ENCODE results near the gene TTC28.

The TTC28 gene

DNA sequence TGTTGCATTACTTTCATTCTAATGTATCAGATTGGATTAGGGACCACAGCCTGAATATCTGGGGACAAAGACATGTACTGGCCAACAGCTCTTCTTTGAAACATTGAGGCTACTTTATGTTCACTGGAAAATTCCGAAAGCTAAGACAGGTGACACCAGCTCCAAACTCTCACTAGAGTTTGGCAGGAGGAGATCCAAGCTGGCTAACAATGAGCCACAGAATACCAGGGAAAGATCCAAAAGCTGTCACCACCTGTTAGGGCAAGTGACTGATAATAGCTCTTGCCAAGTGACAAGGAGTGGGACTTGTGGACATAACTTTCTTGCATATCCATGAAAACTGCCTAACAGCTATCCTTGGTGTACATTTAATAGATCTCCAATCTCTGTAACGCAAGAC lies 333.3 kb downstream of the TTC28 start:
- DNase-seq, result no peak

GRCh38 chr22:28344918-28345703 lies 334.5 kb downstream of the TTC28 start:
- no peak for DNase-seq

GRCh38 chr22:28341001-28341400 lies 338.6 kb downstream of the TTC28 start:
- DNase-seq, result peak in 1 of 2 donors; percentile 26

- DNase-seq, result no peak
These were observed 346.6 kb downstream of the TTC28 start for GRCh38 chr22:28333088-28333487.

DNA sequence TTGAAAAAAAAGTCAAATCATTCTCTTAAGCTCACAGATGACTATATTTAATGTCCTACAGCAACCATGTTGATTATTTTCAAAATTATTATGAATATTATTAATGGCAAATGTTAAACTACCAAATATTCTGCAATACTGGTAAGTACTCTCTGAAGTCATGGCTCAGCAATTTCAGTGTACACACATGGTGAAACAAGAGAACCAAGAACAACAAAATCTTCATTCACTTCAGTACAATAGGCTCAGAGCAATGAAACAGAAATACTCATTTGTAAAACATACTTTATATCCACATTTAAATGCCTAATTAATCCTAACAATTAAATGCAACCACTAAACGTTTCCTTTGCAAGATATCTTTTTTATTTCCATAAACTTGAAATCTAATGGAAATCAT lies 347.2 kb downstream of the TTC28 start:
- no peak for DNase-seq

GRCh38 chr22:28331695-28332094 lies 347.9 kb downstream of the TTC28 start:
- no peak for DNase-seq

DNA sequence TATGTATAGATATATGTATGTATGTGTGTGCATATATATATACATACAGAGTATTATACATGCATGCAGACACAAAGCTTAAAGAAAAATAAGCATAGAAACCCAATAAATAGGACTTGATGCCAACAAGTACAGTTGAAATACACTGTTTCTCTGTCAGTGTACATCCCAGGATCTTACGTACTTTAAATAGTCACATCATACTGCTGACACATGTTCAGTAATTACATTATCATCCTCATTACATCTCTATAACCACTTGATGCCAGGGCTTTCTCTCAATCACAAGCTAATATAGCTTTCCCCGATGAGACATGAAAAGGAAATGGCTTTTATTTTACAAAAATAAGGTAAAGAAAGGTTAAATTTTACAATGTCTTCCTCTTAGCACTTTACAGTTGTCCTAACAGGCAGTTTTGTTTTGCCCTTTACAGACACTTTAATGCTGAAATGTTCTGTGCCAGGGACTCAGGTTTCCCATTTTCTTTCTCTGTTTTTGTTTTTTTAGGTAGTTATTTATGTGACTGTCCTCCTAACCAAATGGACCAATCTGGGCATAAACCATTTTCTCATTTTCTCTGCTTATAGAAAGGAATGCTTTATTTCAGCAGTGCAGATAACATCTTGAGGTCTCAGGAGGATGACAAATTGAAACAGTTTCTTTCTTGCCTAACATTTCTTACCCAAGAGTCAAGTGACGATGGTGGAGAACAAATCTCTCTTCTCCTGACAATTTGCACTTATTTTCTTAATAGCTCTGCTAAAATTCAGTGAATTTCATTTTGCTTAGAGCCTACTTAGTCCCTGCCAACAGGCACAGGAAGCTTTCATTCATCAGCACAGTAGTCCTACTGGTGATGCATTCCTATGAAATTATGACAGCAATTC lies 350.2 kb downstream of the TTC28 start:
- no peak for DNase-seq

DNA sequence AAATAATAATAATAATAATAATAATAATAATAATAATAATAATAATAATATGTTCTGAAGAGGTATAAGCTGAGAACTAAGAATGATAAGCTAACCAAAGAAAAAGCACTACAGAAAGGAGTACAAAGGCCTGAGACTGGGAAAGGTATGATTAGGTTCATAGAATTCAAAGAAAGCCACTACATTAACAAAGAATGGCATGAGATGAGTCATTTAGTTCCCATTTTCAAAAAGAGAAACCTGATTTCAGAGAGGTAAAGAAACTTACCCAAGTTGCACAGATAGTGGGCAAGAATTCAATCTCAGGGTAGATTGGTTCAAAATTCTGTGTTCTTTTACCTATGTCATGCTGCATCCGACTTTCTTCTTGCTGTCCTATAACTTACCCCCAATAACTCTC lies 350.9 kb downstream of the TTC28 start:
- DNase-seq, result no peak

DNA sequence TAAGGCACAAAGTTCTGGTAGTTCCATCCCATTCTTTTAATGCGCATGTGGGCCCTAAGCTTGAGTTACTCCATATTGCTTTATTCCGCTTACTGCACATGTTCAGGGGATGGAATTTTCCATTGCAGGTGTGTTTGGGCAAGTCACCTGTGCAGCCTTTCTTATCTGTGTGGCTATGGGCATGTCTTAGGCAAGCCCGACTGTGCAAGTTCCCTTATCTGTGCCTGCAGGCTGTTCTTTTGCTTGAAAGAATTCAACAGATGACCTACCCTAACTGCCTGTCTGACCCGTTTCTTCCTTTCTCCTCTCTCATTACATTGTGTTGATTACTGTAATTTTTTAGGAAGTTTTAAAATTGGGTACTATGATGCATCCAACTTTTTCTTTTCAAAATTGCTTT lies 363.6 kb downstream of the TTC28 start:
- no peak for DNase-seq

DNA sequence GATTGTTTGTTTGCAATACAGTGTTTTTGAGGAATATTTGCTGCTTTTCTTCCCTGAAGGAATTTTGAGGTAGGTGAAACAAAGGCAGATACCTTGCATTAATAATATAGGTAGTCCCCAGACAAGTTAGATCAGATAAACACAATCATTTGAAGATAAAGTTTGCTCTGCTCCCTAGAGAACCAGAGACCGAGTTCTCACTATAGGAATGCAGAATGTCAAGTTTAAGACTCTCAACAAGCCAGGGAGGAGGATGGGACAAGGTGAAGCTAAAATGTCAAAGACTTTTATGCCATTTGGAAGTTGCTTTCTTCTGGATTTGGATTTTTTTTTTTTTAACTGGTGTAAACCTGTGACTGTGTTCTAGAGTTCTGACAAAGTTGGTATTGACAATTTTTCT lies 364.7 kb downstream of the TTC28 start:
- no peak for DNase-seq

- DNase-seq, result no peak
These were observed 369.3 kb downstream of the TTC28 start for GRCh38 chr22:28310299-28310698.

GRCh38 chr22:28299753-28300152 lies 379.9 kb downstream of the TTC28 start:
- no peak for DNase-seq

DNA sequence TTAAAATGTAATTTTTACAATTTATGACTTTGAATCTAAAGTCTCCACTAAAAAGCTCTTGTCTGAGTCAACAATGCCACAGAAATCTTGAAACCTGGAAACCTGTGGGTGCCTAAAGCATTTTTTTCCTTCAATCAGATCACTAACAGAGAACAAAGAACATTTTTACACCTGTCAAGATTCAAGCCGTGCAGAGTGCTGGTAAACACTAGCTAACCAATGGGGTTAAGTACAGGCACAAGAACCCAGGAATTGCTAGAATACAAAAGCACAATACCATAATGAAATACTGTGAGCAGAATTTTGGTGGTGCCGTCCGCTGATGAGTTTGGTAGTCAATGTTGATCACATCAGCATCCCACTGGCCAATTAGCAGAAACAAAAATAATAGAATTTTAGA lies 380.3 kb downstream of the TTC28 start:
- no peak for DNase-seq

GRCh38 chr22:28297504-28297903 lies 382.1 kb downstream of the TTC28 start:
- DNase-seq, result no peak

GRCh38 chr22:28296452-28296851 lies 383.2 kb downstream of the TTC28 start:
- no peak for DNase-seq

- DNase-seq, result no peak
These were observed 396.5 kb downstream of the TTC28 start for GRCh38 chr22:28283068-28283654.

DNA sequence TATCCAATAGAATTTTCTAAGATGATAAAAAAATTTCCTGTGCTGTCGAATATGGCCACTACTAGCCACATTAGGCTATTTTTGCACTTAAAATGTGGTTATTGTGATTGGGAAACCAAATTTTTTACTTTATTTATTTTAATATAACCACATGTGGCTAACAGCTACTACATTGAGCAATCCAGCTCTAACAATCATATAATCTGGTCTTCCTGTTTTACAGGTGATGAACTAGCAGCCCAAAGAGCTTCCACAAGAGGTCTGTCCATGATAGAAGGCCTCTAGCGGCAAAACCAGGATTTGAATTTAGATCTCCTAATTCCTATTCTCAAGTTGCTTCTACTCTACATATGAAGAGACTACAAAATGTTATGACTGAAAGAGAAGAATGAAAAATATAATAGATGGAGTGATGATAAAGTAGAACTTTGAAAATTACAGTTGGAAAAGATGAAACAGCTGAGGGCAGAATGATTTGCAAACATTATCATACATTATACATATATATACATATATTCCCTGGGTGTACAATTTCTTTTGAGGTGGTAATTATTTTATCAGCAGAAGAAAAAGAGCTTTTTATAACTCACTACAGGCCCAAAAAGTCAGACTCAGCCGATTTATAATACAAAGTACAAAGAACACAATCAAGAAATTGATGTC lies 397.1 kb downstream of the TTC28 start:
- DNase-seq, result peak in 1 of 2 donors; percentile 4

DNA sequence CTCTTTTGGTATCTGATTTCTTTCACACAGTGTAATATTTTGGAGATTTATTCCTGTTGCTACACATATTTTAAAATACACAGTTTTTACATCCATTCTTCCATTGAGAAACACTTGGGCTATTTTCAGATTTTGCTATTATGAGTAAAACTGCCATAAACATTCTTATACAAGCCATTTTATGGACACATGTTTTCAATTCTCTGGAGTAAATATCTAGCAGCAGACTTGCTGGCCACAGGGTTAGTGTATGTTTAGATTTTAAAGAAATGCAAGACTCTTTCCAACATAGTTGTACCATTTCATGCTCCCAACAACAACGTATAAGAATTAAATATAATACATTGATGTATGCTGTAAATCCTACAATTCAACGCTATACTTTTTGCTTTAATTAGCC lies 399.8 kb downstream of the TTC28 start:
- no peak for DNase-seq

DNA sequence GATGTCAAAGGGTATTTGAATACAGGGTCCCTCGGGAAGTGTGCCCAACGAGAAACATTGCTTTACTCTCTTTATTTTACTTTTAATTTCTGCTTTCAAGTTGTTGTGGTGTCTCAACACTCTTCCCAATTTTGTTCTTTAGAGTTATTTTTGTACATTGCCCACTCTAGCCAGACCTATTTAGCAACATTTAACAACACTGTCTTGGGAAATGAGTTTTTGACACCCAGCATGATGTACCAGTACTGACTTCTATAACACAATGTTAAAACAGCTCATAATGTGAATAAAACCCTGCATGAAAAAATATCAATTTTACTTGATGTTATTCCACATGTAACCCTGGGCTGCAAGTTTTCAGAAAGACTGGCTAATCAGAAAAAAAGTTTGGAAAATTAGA lies 410.4 kb downstream of the TTC28 start:
- DNase-seq, result peak; percentile 36 to 52

DNA sequence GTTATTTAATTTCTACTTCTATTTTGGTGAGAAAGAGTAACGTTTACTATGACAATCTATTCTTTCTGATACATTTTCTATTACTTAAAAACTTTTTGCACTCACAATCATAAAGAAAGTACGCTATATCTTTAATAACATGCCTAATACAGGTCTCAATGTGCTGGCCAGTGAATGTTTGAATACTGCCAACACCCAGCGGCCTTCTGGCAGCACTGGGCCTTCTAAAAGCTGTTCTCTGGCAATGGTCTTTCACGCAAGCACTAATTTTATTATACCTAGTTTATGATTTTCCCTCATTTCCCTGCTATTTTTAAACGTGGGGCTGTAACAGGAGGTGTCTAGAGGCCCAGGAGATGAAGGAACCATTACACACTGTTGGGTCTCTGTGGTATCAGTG lies 410.8 kb downstream of the TTC28 start:
- DNase-seq, result no peak

GRCh38 chr22:28268171-28268570 lies 411.5 kb downstream of the TTC28 start:
- DNase-seq, result no peak

DNA sequence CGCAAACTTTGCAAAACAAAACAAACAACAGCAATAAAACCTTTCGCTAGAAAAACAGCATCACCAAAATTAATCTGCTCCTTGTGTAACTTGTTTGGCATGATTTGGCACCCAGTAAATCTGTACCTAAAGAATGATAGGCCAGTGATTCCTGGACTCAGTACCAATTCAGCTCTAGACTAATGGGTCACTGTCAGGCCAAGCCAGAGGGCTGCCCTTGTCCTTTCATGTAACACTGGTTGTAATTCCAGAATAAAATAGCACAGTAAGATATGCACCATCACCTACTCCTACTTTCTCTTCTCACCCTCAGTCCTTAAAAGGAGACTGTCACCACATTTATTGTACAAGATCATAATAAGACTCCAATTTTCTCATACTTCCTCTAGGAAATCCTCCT lies 419.0 kb downstream of the TTC28 start:
- DNase-seq, result no peak

DNA sequence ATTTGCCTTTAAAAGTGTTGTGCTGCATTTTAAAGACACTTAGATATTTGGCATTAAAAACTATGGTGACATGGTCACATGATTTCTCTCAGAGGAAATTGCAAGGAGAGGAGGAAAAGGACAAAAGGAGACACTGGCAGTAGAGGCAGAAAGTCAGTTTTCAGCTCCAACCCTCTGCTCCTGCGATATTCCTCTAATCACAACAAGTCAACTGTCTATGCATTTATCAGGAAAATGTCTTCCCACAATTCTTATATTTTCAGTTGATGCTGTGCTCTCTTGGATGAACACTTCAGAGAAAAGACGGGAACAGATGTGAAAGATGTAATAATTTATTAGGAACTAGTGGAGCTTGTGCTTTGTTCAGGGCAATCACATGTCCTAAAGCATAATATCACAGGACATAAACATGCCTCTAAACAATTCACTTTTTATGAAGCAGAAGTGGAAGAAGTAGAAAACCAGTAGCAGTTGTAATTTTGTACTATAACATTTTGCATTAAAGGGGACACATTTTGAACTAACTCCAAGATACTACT lies 419.8 kb downstream of the TTC28 start:
- no peak for DNase-seq
